ENCODE data around the gene NAT8L.
"Not testable (repeated sequence)": the region's sequence is repeated elsewhere in the genome, so short reads cannot be mapped to it uniquely, and the experiment has no call there.

The NAT8L gene

GRCh38 chr4:2059046-2059725 lies at the start of gene NAT8L:
Gene NAT8L, plus strand, starts transcription at chr4:2059327. Its CDS starts 185 bp downstream, at chr4:2059512.
- DNase-seq, result no peak

- peak; percentile 76 for DNase-seq
Measured at GRCh38 chr4:2009651-2010233, 49.4 kb upstream of the NAT8L start.

- DNase-seq, result no peak
Measured at GRCh38 chr4:2011583-2011982, 47.5 kb upstream of the NAT8L start.

- no peak for DNase-seq
Measured at GRCh38 chr4:2015008-2015407, 44.1 kb upstream of the NAT8L start.

- DNase-seq, result peak; percentile 88
Measured at GRCh38 chr4:2021358-2022018, 37.6 kb upstream of the NAT8L start.

GRCh38 chr4:2024683-2025082 lies 34.4 kb upstream of the NAT8L start:
- DNase-seq, result no peak

GRCh38 chr4:2025817-2026216 lies 33.3 kb upstream of the NAT8L start:
- DNase-seq, result no peak

- not testable (repeated sequence) for DNase-seq
Measured at GRCh38 chr4:2027120-2027519, 32.0 kb upstream of the NAT8L start.

GRCh38 chr4:2031161-2031560 lies 28.0 kb upstream of the NAT8L start:
- not testable (repeated sequence) for DNase-seq

GRCh38 chr4:2036327-2036726 lies 22.8 kb upstream of the NAT8L start:
- no peak for DNase-seq

GRCh38 chr4:2036866-2037265 lies 22.3 kb upstream of the NAT8L start:
- no peak for DNase-seq

GRCh38 chr4:2040391-2041238 lies 18.5 kb upstream of the NAT8L start:
- peak; percentile 52 for DNase-seq

- peak; percentile 91 for DNase-seq
Measured at GRCh38 chr4:2041239-2042130, 17.6 kb upstream of the NAT8L start.

GRCh38 chr4:2042204-2042946 lies 16.8 kb upstream of the NAT8L start:
- peak; percentile 56 for DNase-seq

GRCh38 chr4:2042947-2043395 lies 16.2 kb upstream of the NAT8L start:
- DNase-seq, result peak; percentile 41

- DNase-seq, result peak; percentile 43
Measured at GRCh38 chr4:2043396-2044118, 15.6 kb upstream of the NAT8L start.

GRCh38 chr4:2044119-2044485 lies 15.0 kb upstream of the NAT8L start:
- peak; percentile 43 for DNase-seq

- peak; percentile 47 for DNase-seq
Measured at GRCh38 chr4:2044542-2045517, 14.3 kb upstream of the NAT8L start.

GRCh38 chr4:2045518-2045951 lies 13.6 kb upstream of the NAT8L start:
- peak; percentile 40 for DNase-seq
